GM12878 (cell line): ENCODE measurements around the gene ASCC1. TPM values are rescaled to one million over a fixed set of nuclear protein-coding genes. Genes with fewer than 3 reads are reported as not detected.

Source experiments
- ATAC-seq: fragments of 200-7000 bp; cut with Tn5 transposase; 3 replicates; pipeline ENCODE4 v1.9.1; 2020; ENCODE audit warnings: mild to moderate bottlenecking, moderate library complexity
- BruUV-seq: library from RNA; stranded (reverse); fragments of 400-500 nt; replicated peaks from 2 replicates; lab custom pipeline; 2021; lab: Mats Ljungman, UMichigan
- CTCF ChIA-PET: fragments of 300-600 bp; sonication (Branson Sonifier 250); formaldehyde crosslinking; extraction: SDS; loops from one replicate; lab custom pipeline; 2021; ENCODE audit warnings: inconsistent platforms; lab: Yijun Ruan, JAX
- POLR2A ChIA-PET: fragments of 350-600 bp; formaldehyde crosslinking; extraction: SDS; loops from one replicate; lab custom pipeline; 2021; ENCODE audit warnings: inconsistent platforms; lab: Charles Lee
- RAD21 ChIA-PET: fragments of 300-600 bp; sonication (Branson Sonifier 250); formaldehyde crosslinking; loops from one replicate; lab custom pipeline; 2023; ENCODE audit warnings: antibody characterized with exemption; ENCODE audit not compliant: unreplicated experiment; lab: Charles Lee
- SMC1A ChIA-PET: fragments of 300-600 bp; sonication (Branson Sonifier 250); formaldehyde crosslinking; loops from one replicate; lab custom pipeline; 2023; ENCODE audit not compliant: unreplicated experiment, uncharacterized antibody; lab: Charles Lee
- DNase-seq: peaks from one replicate; pipeline ENCODE4 v3.0.0-alpha.2; 2011; ENCODE audit warnings: low read depth, low spot score
- FAIRE-seq: peaks from 3 replicates; lab custom pipeline; 2011; peaks lifted over from hg19 to GRCh38; lab: Jason Lieb, UNC
- H2AFZ ChIP-seq: 2 replicates; pipeline ENCODE4 v1.6.0; 2011; ENCODE audit warnings: low read depth, low read length, control low read depth; ENCODE audit not compliant: control insufficient read depth
- H3K27ac ChIP-seq: 2 replicates; pipeline ENCODE4 v1.5.1; 2011; ENCODE audit warnings: control low read depth; ENCODE audit not compliant: control insufficient read depth, insufficient read depth
- H3K27me3 ChIP-seq, 2 experiments: replicated peaks in 1 of 2; 2 replicates each; pipeline versions ENCODE4 v1.6.0 to v1.6.1; 2011; ENCODE audit warnings: low read length in 1 of 2; ENCODE audit not compliant: control insufficient read depth in 2 of 2, insufficient read depth in 2 of 2
- H3K36me3 ChIP-seq, 2 experiments: 2 replicates each; pipeline ENCODE4 v1.5.1; 2011; ENCODE audit warnings: low read length in 1 of 2; ENCODE audit not compliant: control insufficient read depth in 2 of 2, insufficient read depth in 2 of 2
- H3K4me1 ChIP-seq: 2 replicates; pipeline ENCODE4 v1.6.1; 2011; ENCODE audit warnings: mild to moderate bottlenecking, low read length, moderate library complexity, mixed read lengths; ENCODE audit not compliant: control insufficient read depth, insufficient read depth
- H3K4me2 ChIP-seq: 2 replicates; pipeline ENCODE4 v1.6.0; 2011; ENCODE audit warnings: control low read depth; ENCODE audit not compliant: control insufficient read depth, insufficient read depth
- H3K4me3 ChIP-seq: fragments of 200-600 bp; sonication (generic); 2 replicates; pipeline ENCODE4 v1.5.1; 2016
- H3K79me2 ChIP-seq: 2 replicates; pipeline ENCODE4 v1.6.0; 2011; ENCODE audit warnings: low read length; ENCODE audit not compliant: control insufficient read depth, insufficient read depth
- H3K9ac ChIP-seq: 2 replicates; pipeline ENCODE4 v1.8.0; 2011; ENCODE audit warnings: low read length, control low read depth, mixed read lengths; ENCODE audit not compliant: control insufficient read depth, insufficient read depth
- H3K9me3 ChIP-seq: replicated peaks from 3 replicates; pipeline ENCODE4 v1.5.1; 2011; ENCODE audit warnings: mild to moderate bottlenecking, low read length; ENCODE audit not compliant: control insufficient read depth, insufficient read depth
- H4K20me1 ChIP-seq: 2 replicates; pipeline ENCODE4 v1.6.0; 2011; ENCODE audit not compliant: control insufficient read depth, insufficient read depth
- BACH1 ChIP-seq: fragments of 450-650 bp; IDR thresholded peaks from 2 replicates; pipeline ENCODE4 v1.6.1; 2017; ENCODE audit warnings: mild to moderate bottlenecking, borderline replicate concordance
- CEBPB ChIP-seq, 2 experiments: fragments of 150-350 bp in 1 of 2; IDR thresholded peaks; 2 replicates each; pipeline ENCODE4 v1.6.1; 2012 to 2014; ENCODE audit warnings: low read depth in 2 of 2, low read length in 2 of 2, borderline replicate concordance in 1 of 2, inconsistent platforms in 1 of 2
- ETV6 ChIP-seq, 2 experiments: fragments of 450-650 bp in 1 of 2; IDR thresholded peaks in 1 of 2; conservative IDR thresholded peaks in 1 of 2; 2 replicates each; pipeline ENCODE4 v1.6.1; 2014; ENCODE audit warnings: antibody characterized with exemption in 1 of 2, borderline replicate concordance in 1 of 2, low read depth in 1 of 2, mild to moderate bottlenecking in 1 of 2, moderate library complexity in 1 of 2
- HDAC6 ChIP-seq: fragments of 200-600 bp; sonication (generic); IDR thresholded peaks from one replicate; pipeline ENCODE4 v1.8.0; 2017; ENCODE audit warnings: antibody characterized with exemption; ENCODE audit not compliant: unreplicated experiment
- HDGF ChIP-seq: fragments of 450-650 bp; IDR thresholded peaks from 2 replicates; pipeline ENCODE4 v1.6.1; 2016; ENCODE audit warnings: antibody characterized with exemption
- JUND ChIP-seq: IDR thresholded peaks from 2 replicates; pipeline ENCODE4 v1.6.1; 2012; ENCODE audit warnings: low read depth, mild to moderate bottlenecking, low read length, improper control_type of control experiment, moderate library complexity
- MLLT1 ChIP-seq: fragments of 450-650 bp; IDR thresholded peaks from 2 replicates; pipeline ENCODE4 v1.6.1; 2016; ENCODE audit warnings: mild to moderate bottlenecking
- NFYA ChIP-seq: IDR thresholded peaks from 2 replicates; pipeline ENCODE4 v1.6.1; 2011; ENCODE audit warnings: low read depth, mild to moderate bottlenecking, low read length, improper control_type of control experiment, borderline replicate concordance
- RAD21 ChIP-seq: IDR thresholded peaks from 2 replicates; pipeline ENCODE4 v1.6.1; 2011; ENCODE audit warnings: mild to moderate bottlenecking, low read depth, low read length, moderate library complexity; ENCODE audit not compliant: insufficient read depth
- SKIL ChIP-seq: fragments of 450-650 bp; IDR thresholded peaks from 2 replicates; pipeline ENCODE4 v1.6.1; 2017; ENCODE audit warnings: mild to moderate bottlenecking, low read depth, inconsistent platforms; ENCODE audit not compliant: poor library complexity, severe bottlenecking
- SMAD1 ChIP-seq: fragments of 450-650 bp; IDR thresholded peaks from 2 replicates; pipeline ENCODE4 v1.6.1; 2018; ENCODE audit warnings: mild to moderate bottlenecking, low read depth; ENCODE audit not compliant: partially characterized antibody
- SUZ12 ChIP-seq: fragments of 200-600 bp; sonication (generic); IDR thresholded peaks from one replicate; pipeline ENCODE4 v1.6.1; 2018; ENCODE audit warnings: antibody characterized with exemption, mild to moderate bottlenecking; ENCODE audit not compliant: unreplicated experiment
- TCF3 ChIP-seq: IDR thresholded peaks from 2 replicates; pipeline ENCODE4 v1.6.1; 2012; ENCODE audit warnings: low read depth, mild to moderate bottlenecking, low read length, borderline replicate concordance; ENCODE audit not compliant: insufficient read depth
- ZNF217 ChIP-seq: fragments of 450-650 bp; IDR thresholded peaks from 2 replicates; pipeline ENCODE4 v1.6.1; 2017; ENCODE audit warnings: antibody characterized with exemption, mild to moderate bottlenecking
- WGBS: methylation state at CpG from one replicate; pipeline ENCODE4 v1.1.6; 2016; ENCODE audit warnings: low lambda C conversion rate; ENCODE audit not compliant: insufficient replicate concordance, insufficient coverage; ENCODE audit errors: missing lambda C conversion rate; 5-methylcytosine and 5-hydroxymethylcytosine counted together
- in situ Hi-C: fragments of 300-500 bp; cut with MboI; formaldehyde crosslinking; loops from 9 replicates; pipeline ENCODE4 v1.14.3; 2018; ENCODE audit warnings: mixed read lengths
- intact Hi-C: fragments of 100-400 bp; cut with micrococcal nuclease; formaldehyde crosslinking; loops from one replicate; pipeline ENCODE4 v1.14.2; 2022; ENCODE audit not compliant: unreplicated experiment
- polyA plus RNA-seq, 11 experiments: library from polyadenylated mRNA; depleted of rRNA in 4 of 11; unstranded in 6 of 11; stranded (reverse) in 5 of 11; fragments of >200 nt; fragmentation: Nextera tagmentation in 4 of 11; fragmentation: Illumina TruSeq in 1 of 11; extraction: Ambion mirVana in 4 of 11; extraction: Trizol in 1 of 11; gene quantifications; 1 replicate in 1 of 11; 2 replicates in 10 of 11; pipeline versions ENCODE4 v1.2.1 to v1.2.3, GENCODE V29; 2011 to 2016; ENCODE audit warnings: inconsistent platforms in 2 of 11, missing spikeins in 2 of 11, low read depth in 1 of 11
- total RNA-seq, 4 experiments: library from RNA; depleted of rRNA in 3 of 4; stranded (reverse); fragments of >200 nt in 3 of 4; fragmentation: Illumina TruSeq in 1 of 4; extraction: Trizol in 1 of 4; gene quantifications; 2 replicates each; pipeline versions ENCODE4 v1.2.1 to v1.2.3, GENCODE V29; 2013 to 2021
- TF ChIP-seq, protein P1 (sequence below): IDR thresholded peaks from 2 replicates; pipeline ENCODE4 v1.6.1; 2011; ENCODE audit warnings: borderline replicate concordance, low read depth, mild to moderate bottlenecking, moderate library complexity, mixed read lengths, low read length; ENCODE audit not compliant: insufficient read depth; ENCODE audit errors: extremely low read length

The ASCC1 gene
- total and polyA plus RNA-seq, 10 of the 15 experiments (the other 5 are each of a cell fraction or from before 2014, with no cell fraction given) = 23.3 to 80.6 (median 42.8) TPM

DNA sequence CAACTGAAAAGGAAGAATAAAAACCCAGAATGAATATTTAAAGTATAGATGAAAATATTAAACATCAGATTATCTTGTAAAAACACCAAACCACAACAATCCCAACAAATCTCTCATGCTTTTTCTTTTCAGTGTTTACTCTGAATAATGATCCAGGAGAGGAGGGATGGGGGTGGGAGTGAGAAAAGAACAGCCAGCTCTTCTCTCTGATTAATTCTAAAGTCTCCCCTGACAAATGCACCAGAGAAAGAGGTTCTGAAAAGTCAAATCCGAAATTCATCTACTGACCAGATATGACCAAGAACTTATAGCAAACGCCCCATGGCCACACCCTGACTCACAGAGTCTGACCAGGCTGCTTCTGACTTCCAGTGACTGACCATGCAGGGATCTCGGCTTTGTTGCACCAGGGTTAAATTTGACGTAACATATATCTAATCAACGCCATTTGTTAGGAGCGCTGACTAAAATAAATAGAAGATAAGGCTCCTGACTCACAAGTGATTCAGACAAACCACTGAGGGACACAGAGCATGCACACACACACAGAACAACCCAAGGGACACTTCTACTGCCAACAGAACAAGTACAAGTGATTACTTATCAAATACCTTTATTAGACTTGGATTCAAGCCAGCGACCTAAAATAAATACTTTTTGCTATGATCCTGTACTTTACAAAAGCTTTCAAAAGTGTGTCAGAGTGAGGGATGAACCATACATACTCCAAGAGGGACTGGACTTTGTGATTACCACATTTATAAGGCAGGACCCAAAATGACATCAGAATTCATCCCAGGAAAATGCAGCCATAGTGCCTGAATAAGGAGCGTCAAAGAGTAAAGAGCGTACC is 118.4 kb downstream of the ASCC1 start:
- Histone ChIP-seq H4K20me1 (no peaks in the 10 kb centered on the region), H3K4me3 (no peak overlapping the region), H3K79me2 (no peaks in the 10 kb centered on the region)
- RAD21 ChIA-PET = no interaction called here
- 83% methylated on average over 9 of the region's 9 CpGs for WGBS
- no peak for TF ChIP-seq ZNF217
- TF ChIP-seq NFYA = no peak
- TF ChIP-seq HDAC6 = no peak
- no peak for TF ChIP-seq JUND
- TF ChIP-seq, protein P1, sequence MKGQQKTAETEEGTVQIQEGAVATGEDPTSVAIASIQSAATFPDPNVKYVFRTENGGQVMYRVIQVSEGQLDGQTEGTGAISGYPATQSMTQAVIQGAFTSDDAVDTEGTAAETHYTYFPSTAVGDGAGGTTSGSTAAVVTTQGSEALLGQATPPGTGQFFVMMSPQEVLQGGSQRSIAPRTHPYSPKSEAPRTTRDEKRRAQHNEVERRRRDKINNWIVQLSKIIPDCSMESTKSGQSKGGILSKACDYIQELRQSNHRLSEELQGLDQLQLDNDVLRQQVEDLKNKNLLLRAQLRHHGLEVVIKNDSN = no peak
- TF ChIP-seq SMAD1 = no peak
- no peak for TF ChIP-seq BACH1
- no peak for TF ChIP-seq SKIL
- no peak for TF ChIP-seq TCF3
- no peak for TF ChIP-seq RAD21
- TF ChIP-seq CEBPB (IDR thresholded peaks at IDR 0.05; ENCODE audit: borderline replicate concordance in 1 of 2, low read depth in 2 of 2, low read length in 2 of 2) = no peak
- no peak for TF ChIP-seq HDGF
- no peak for TF ChIP-seq SUZ12
- TF ChIP-seq MLLT1 = no peak
- TF ChIP-seq ETV6 (conservative IDR thresholded peaks at IDR 0.05 in 1 of 2, IDR thresholded peaks at IDR 0.05 in 1 of 2; ENCODE audit: borderline replicate concordance in 1 of 2, low read depth in 1 of 2) = no peak
- TF ChIP-seq, all 136 proteins: peak for 0
- POLR2A ChIA-PET = no interaction called here
- Histone ChIP-seq H3K4me1 (no peaks in the 10 kb centered on the region), H3K36me3 (peaks cover 0 to 24% of the 10 kb centered on the region in 2 experiments; a peak in 2 of 4 replicates), H3K4me2 (no peak overlapping the region), H3K9ac (no peak overlapping the region), H3K9me3 (no peaks in the 10 kb centered on the region), H3K27me3 (no peaks in the 10 kb centered on the region), H3K27ac (no peak overlapping the region), H2AFZ (no peak overlapping the region)
- in situ Hi-C loops = no loop called here
- SMC1A ChIA-PET = no interaction called here
- no peak for ATAC-seq
- no TSS peak for BruUV-seq
- CTCF ChIA-PET = no interaction called here
- DNase-seq = no peak
- intact Hi-C loops = no loop called here
- FAIRE-seq = no peak
